DND-41 (cell line): ENCODE data around the gene CBLN4.

ENCODE experiments used
- CTCF ChIP-seq: IDR thresholded peaks from 2 replicates; pipeline ENCODE4 v1.5.1; 2012; ENCODE audit warnings: borderline replicate concordance, low read length, moderate library complexity, mild to moderate bottlenecking; ENCODE audit not compliant: poor library complexity, severe bottlenecking; ENCODE audit errors: extremely low read depth
- EZH2 ChIP-seq: IDR thresholded peaks from 3 replicates; pipeline ENCODE4 v1.6.1; 2012; ENCODE audit warnings: borderline replicate concordance, low read depth, mild to moderate bottlenecking, moderate library complexity, low read length, inconsistent platforms; ENCODE audit not compliant: severe bottlenecking

- TF ChIP-seq CTCF (no peak), EZH2 (no peak)
Observed at GRCh38 chr20:56001106-56001785, 4.1 kb downstream of the CBLN4 start.
